HG02623 (cell line): Measurements from ENCODE around the gene CGNL1.

Experiments
- ATAC-seq: cut with Tn5 transposase; IDR thresholded peaks from one replicate; pipeline ENCODE4 v1.9.1; 2021; ENCODE audit warnings: moderate library complexity; ENCODE audit not compliant: unreplicated experiment

Gene CGNL1

GRCh38 chr15:57493351-57493750 lies 117.0 kb downstream of the CGNL1 start:
- ATAC-seq = no peak

GRCh38 chr15:57494581-57494980 lies 118.3 kb downstream of the CGNL1 start:
- no peak for ATAC-seq

- peak; percentile 53 for ATAC-seq
Observed at GRCh38 chr15:57495041-57495440, 118.7 kb downstream of the CGNL1 start.

- no peak for ATAC-seq
Observed at GRCh38 chr15:57495554-57496165, 119.4 kb downstream of the CGNL1 start.

GRCh38 chr15:57496594-57496945 lies 120.3 kb downstream of the CGNL1 start:
- ATAC-seq = no peak

GRCh38 chr15:57496946-57497869 lies 120.9 kb downstream of the CGNL1 start:
- no peak for ATAC-seq

GRCh38 chr15:57500256-57500655 lies 124.0 kb downstream of the CGNL1 start:
- ATAC-seq = no peak

- no peak for ATAC-seq
Observed at GRCh38 chr15:57500979-57501576, 124.8 kb downstream of the CGNL1 start.

- no peak for ATAC-seq
Observed at GRCh38 chr15:57502116-57502515, 125.8 kb downstream of the CGNL1 start.

GRCh38 chr15:57503051-57503702 lies 126.9 kb downstream of the CGNL1 start:
- ATAC-seq = no peak

- ATAC-seq = no peak
Observed at GRCh38 chr15:57503911-57504598, 127.8 kb downstream of the CGNL1 start.

GRCh38 chr15:57504599-57504940 lies 128.3 kb downstream of the CGNL1 start:
- no peak for ATAC-seq

GRCh38 chr15:57505056-57505715 lies 128.9 kb downstream of the CGNL1 start:
- no peak for ATAC-seq

- no peak for ATAC-seq
Observed at GRCh38 chr15:57505949-57506391, 129.7 kb downstream of the CGNL1 start.

- ATAC-seq = no peak
Observed at GRCh38 chr15:57506422-57506821, 130.1 kb downstream of the CGNL1 start.

- no peak for ATAC-seq
Observed at GRCh38 chr15:57507111-57507510, 130.8 kb downstream of the CGNL1 start.

GRCh38 chr15:57509126-57509525 lies 132.8 kb downstream of the CGNL1 start:
- ATAC-seq = no peak

GRCh38 chr15:57509965-57510364 lies 133.7 kb downstream of the CGNL1 start:
- ATAC-seq = no peak

GRCh38 chr15:57510647-57511046 lies 134.3 kb downstream of the CGNL1 start:
- ATAC-seq = no peak

GRCh38 chr15:57516327-57517029 lies 140.2 kb downstream of the CGNL1 start:
- ATAC-seq = no peak
